Measurements from ENCODE around the gene PRAME.

DNA sequence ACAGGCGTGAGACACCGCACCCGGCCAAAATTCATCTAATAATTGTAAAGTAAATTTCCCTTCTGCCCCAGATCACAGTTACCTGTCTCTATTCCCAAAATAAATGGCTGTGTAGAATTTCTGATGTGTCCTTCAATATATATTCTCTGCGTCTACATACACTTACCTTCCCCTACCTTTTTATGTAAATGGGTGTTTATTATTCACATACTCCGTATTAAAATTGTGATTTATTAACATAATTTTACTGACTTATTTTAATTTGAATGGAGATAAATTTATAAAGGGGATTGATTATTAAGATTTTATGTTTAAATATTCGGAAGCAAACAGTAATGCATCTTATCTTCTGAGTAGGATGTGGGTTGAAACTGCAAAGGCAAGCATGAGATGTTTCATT lies 22.6 kb downstream of the PRAME start:
- TF ChIP-seq, protein P1, sequence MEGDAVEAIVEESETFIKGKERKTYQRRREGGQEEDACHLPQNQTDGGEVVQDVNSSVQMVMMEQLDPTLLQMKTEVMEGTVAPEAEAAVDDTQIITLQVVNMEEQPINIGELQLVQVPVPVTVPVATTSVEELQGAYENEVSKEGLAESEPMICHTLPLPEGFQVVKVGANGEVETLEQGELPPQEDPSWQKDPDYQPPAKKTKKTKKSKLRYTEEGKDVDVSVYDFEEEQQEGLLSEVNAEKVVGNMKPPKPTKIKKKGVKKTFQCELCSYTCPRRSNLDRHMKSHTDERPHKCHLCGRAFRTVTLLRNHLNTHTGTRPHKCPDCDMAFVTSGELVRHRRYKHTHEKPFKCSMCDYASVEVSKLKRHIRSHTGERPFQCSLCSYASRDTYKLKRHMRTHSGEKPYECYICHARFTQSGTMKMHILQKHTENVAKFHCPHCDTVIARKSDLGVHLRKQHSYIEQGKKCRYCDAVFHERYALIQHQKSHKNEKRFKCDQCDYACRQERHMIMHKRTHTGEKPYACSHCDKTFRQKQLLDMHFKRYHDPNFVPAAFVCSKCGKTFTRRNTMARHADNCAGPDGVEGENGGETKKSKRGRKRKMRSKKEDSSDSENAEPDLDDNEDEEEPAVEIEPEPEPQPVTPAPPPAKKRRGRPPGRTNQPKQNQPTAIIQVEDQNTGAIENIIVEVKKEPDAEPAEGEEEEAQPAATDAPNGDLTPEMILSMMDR (IDR thresholded peaks at IDR 0.05; ENCODE audit: insufficient read depth, low read length, poor library complexity, severe bottlenecking) = no peak
- TF ChIP-seq EZH2phosphoT487 (conservative IDR thresholded peaks at IDR 0.05; ENCODE audit: low read length) = no peak
